Ishikawa (cell line): ENCODE data around the gene RASSF1.
A peak's percentile ranks its signal among the peaks of the same experiment; 100 is the strongest.

ENCODE experiments used
- CEBPB ChIP-seq: IDR thresholded peaks from 2 replicates; pipeline ENCODE4 v1.6.1; 2012
- CREB1 ChIP-seq: IDR thresholded peaks from 2 replicates; pipeline ENCODE4 v1.6.1; 2012; ENCODE audit warnings: low read depth
- EGR1 ChIP-seq: IDR thresholded peaks from 2 replicates; pipeline ENCODE4 v1.6.1; 2012
- EP300 ChIP-seq: IDR thresholded peaks from 2 replicates; pipeline ENCODE4 v1.6.1; 2012; ENCODE audit warnings: borderline replicate concordance
- FOXM1 ChIP-seq: IDR thresholded peaks from 2 replicates; pipeline ENCODE4 v1.6.1; 2012; ENCODE audit warnings: low read depth, borderline replicate concordance
- NFIC ChIP-seq: IDR thresholded peaks from 2 replicates; pipeline ENCODE4 v1.6.1; 2012
- RAD21 ChIP-seq: IDR thresholded peaks from 2 replicates; pipeline ENCODE4 v1.6.1; 2012; ENCODE audit warnings: low read depth
- TAF1 ChIP-seq: IDR thresholded peaks from 2 replicates; pipeline ENCODE4 v1.6.1; 2012; ENCODE audit warnings: low read depth, mild to moderate bottlenecking
- TCF12 ChIP-seq: IDR thresholded peaks from 2 replicates; pipeline ENCODE4 v1.6.1; 2012; ENCODE audit warnings: low read depth
- TEAD4 ChIP-seq: IDR thresholded peaks from 2 replicates; pipeline ENCODE4 v1.6.1; 2012
- YY1 ChIP-seq: IDR thresholded peaks from 2 replicates; pipeline ENCODE4 v1.6.1; 2012; ENCODE audit warnings: low read depth
- ZBTB7A ChIP-seq: IDR thresholded peaks from 2 replicates; pipeline ENCODE4 v1.6.1; 2012; ENCODE audit warnings: low read depth
- TF ChIP-seq, protein P1 (sequence below): IDR thresholded peaks from 2 replicates; pipeline ENCODE4 v1.6.1; 2012
- TF ChIP-seq, protein P2 (sequence below): IDR thresholded peaks from 2 replicates; pipeline ENCODE4 v1.6.1; 2012
- TF ChIP-seq, protein P3 (sequence below): IDR thresholded peaks from 2 replicates; pipeline ENCODE4 v1.6.1; 2012; ENCODE audit warnings: low read depth, mild to moderate bottlenecking

The RASSF1 gene, protein sequence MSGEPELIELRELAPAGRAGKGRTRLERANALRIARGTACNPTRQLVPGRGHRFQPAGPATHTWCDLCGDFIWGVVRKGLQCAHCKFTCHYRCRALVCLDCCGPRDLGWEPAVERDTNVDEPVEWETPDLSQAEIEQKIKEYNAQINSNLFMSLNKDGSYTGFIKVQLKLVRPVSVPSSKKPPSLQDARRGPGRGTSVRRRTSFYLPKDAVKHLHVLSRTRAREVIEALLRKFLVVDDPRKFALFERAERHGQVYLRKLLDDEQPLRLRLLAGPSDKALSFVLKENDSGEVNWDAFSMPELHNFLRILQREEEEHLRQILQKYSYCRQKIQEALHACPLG

DNA sequence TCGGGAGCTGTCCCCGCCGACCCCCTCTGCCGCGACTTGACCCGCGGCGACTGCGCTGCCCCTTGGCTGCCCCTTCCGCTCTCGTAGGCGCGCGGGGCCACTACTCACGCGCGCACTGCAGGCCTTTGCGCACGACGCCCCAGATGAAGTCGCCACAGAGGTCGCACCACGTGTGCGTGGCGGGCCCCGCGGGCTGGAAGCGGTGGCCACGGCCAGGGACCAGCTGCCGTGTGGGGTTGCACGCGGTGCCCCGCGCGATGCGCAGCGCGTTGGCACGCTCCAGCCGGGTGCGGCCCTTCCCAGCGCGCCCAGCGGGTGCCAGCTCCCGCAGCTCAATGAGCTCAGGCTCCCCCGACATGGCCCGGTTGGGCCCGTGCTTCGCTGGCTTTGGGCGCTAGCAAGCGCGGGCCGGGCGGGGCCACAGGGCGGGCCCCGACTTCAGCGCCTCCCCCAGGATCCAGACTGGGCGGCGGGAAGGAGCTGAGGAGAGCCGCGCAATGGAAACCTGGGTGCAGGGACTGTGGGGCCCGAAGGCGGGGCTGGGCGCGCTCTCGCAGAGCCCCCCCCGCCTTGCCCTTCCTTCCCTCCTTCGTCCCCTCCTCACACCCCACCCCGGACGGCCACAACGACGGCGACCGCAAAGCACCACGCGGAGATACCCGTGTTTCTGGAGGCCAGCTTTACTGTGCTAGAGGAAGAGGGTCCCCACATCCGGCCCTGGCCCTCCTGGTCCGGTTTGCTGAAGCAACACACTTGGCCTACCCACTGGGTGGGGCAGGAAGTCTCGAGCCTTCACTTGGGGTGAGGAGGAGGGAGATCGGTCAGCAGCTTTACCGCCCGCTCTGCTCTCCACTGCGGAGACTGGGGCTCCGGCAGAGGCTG is at the start of gene RASSF1:
TSS of gene RASSF1 (minus strand) at position 389 of the 882 bp plus-strand sequence. CDS start at position 358, 31 bp downstream.
- TF ChIP-seq TEAD4 (no peak), FOXM1 (no peak), CREB1 (no peak), EGR1 (no peak), EP300 (no peak), YY1 (no peak), RAD21 (no peak), TCF12 (no peak), TAF1 (no peak)
- TF ChIP-seq, protein P1, sequence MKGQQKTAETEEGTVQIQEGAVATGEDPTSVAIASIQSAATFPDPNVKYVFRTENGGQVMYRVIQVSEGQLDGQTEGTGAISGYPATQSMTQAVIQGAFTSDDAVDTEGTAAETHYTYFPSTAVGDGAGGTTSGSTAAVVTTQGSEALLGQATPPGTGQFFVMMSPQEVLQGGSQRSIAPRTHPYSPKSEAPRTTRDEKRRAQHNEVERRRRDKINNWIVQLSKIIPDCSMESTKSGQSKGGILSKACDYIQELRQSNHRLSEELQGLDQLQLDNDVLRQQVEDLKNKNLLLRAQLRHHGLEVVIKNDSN: no peak

DNA sequence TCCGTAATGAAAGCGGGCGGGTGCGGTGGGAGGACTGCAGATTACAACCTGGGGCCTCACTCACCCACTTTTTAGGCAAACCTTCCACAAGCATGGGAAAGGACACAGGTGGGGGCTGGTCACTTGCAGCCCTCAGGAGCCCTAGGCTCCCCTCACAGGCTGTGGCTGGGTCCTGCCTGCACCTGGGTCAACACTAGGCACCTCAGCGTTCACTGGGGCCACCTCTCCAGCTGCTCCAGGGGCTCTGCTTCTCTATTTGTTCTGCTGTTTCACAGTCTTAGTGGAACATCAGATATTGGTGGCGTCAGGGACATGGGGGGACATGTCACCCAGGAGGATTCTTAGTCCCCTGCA is 48.8 kb upstream of the RASSF1 start:
- no peak for TF ChIP-seq ZBTB7A
- TF ChIP-seq EGR1: no peak
- TF ChIP-seq, protein P2, sequence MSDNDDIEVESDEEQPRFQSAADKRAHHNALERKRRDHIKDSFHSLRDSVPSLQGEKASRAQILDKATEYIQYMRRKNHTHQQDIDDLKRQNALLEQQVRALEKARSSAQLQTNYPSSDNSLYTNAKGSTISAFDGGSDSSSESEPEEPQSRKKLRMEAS: no peak

DNA sequence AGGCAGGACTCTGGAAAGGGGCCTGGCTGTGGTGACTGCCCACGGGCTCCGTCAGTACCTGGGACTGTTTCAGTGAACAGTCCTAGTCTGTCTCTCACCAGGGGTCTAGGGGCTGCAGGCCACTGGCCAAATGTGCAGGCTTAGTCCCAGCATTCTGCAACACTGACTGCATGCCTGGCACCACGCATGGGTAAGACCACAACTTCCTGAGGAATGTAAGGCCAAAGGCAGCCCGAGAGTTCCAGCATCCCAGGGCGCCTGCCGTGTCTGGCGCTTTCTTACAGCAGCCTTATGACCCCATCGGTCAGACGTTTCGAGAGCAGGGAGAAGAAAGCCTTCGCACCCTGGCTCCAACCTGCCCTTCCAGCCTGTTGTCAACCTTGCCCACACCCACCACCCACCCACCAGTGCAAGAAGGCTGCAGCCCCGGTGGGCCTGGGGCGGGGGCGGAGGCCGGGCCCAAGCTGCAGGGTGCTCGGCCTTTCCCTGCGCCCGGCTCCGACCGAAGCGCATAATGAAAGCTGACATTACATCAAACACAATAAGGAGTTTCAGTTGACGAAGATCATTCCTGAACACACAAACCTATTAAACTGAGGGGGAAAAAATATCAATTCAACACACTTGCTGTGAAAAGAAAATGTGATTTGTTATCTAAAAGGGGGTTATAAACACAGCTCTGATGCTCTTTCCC is 48.2 kb upstream of the RASSF1 start:
- TF ChIP-seq YY1 (no peak), FOXM1 (no peak), RAD21 (no peak), CEBPB (no peak), CREB1 (no peak), TEAD4 (no peak), NFIC (no peak), EP300 (no peak), TCF12 (no peak), EGR1 (no peak), ZBTB7A (no peak), TAF1 (no peak)
- TF ChIP-seq, protein P2: no peak
- TF ChIP-seq, protein P1: no peak
- TF ChIP-seq, protein P3, sequence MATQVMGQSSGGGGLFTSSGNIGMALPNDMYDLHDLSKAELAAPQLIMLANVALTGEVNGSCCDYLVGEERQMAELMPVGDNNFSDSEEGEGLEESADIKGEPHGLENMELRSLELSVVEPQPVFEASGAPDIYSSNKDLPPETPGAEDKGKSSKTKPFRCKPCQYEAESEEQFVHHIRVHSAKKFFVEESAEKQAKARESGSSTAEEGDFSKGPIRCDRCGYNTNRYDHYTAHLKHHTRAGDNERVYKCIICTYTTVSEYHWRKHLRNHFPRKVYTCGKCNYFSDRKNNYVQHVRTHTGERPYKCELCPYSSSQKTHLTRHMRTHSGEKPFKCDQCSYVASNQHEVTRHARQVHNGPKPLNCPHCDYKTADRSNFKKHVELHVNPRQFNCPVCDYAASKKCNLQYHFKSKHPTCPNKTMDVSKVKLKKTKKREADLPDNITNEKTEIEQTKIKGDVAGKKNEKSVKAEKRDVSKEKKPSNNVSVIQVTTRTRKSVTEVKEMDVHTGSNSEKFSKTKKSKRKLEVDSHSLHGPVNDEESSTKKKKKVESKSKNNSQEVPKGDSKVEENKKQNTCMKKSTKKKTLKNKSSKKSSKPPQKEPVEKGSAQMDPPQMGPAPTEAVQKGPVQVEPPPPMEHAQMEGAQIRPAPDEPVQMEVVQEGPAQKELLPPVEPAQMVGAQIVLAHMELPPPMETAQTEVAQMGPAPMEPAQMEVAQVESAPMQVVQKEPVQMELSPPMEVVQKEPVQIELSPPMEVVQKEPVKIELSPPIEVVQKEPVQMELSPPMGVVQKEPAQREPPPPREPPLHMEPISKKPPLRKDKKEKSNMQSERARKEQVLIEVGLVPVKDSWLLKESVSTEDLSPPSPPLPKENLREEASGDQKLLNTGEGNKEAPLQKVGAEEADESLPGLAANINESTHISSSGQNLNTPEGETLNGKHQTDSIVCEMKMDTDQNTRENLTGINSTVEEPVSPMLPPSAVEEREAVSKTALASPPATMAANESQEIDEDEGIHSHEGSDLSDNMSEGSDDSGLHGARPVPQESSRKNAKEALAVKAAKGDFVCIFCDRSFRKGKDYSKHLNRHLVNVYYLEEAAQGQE: no peak

DNA sequence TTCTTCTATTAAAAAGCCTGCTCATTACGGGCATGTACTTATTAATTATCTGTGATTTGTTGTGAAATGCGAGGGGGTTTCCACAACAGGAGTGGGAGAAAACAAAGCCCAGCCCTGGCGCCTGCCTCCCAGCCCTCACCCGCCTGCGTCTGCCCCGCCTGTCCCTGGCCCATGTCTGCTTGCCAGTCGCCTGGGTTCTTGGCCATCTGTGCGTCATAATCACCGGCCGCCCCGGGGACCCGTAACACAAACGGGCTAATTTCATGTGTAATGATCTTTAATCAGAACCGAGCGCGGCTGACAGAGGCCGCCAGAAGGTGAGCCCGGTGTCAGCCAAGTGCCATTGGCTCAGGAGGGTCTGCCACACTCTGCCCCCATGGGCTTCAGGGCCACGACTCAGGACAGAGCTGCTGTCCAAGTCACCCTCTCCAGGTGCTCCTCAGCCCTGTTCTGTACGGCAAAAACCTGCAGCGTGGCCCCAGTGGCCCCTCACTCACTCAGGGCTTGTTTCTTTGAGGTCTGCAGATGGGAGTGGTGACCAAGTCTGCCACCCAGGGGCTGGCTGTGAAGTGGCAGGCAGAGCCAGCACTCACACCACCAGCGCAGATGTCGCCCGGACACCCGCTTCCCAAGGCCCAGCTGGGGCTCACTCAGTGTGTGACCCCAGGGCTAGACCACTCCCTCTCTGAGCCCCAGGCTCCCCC is 47.5 kb upstream of the RASSF1 start:
- TF ChIP-seq RAD21: peak; percentile 27; the same call in 1 of the 2 replicates
- no peak for TF ChIP-seq EGR1

DNA sequence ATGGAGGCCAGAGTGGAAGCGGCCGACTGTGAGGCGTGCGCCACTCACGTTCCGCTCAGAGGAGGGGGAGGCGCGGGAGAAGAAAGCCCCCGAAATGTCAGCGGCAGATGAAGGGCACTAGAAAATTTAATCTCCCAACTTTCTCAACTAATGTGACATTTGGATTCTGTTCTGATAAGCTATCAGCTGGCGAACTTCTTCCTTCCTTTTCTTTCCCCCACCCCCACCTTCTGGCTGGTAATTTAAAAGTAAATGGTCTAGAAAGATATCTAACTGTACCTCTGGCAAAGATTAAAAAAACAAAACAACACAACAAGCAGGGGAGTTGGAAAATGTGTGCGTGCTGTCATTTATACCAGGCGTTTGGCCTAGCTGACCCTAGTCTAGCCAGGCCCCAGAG is 45.1 kb upstream of the RASSF1 start:
- TF ChIP-seq YY1 (no peak), TAF1 (no peak), NFIC (no peak), ZBTB7A (no peak), CEBPB (no peak), FOXM1 (no peak), TCF12 (no peak), EP300 (no peak), CREB1 (no peak), RAD21 (no peak), EGR1 (no peak), TEAD4 (no peak)
- TF ChIP-seq, protein P2: no peak
- TF ChIP-seq, protein P3: no peak
- TF ChIP-seq, protein P1: no peak
